Osteocyte (in vitro differentiated cells): Measurements from ENCODE around the gene TEKT4. TPM values are rescaled to one million over a fixed set of nuclear protein-coding genes. Genes with fewer than 3 reads are reported as not detected.

Experiments
- DNase-seq: peaks from one replicate; pipeline ENCODE4 v3.0.0; 2021; ENCODE audit warnings: mixed read lengths; ENCODE audit not compliant: unreplicated experiment; ENCODE audit errors: extremely low spot score
- H3K27ac Mint-ChIP-seq: one replicate; pipeline ENCODE4 v1.8.0; 2021; ENCODE audit warnings: mild to moderate bottlenecking, mixed read lengths; ENCODE audit not compliant: unreplicated experiment
- H3K27me3 Mint-ChIP-seq: one replicate; pipeline ENCODE4 v1.8.0; 2021; ENCODE audit warnings: mixed read lengths; ENCODE audit not compliant: unreplicated experiment
- H3K36me3 Mint-ChIP-seq: one replicate; pipeline ENCODE4 v1.8.0; 2021; ENCODE audit warnings: mixed read lengths; ENCODE audit not compliant: unreplicated experiment
- H3K4me1 Mint-ChIP-seq: one replicate; pipeline ENCODE4 v1.8.0; 2021; ENCODE audit warnings: mixed read lengths; ENCODE audit not compliant: unreplicated experiment
- H3K4me3 Mint-ChIP-seq: one replicate; pipeline ENCODE4 v1.8.0; 2021; ENCODE audit warnings: mild to moderate bottlenecking, moderate library complexity, mixed read lengths; ENCODE audit not compliant: unreplicated experiment
- H3K9me3 Mint-ChIP-seq: one replicate; pipeline ENCODE4 v1.8.0; 2021; ENCODE audit warnings: mixed read lengths; ENCODE audit not compliant: unreplicated experiment
- CTCF ChIP-seq: fragments of 200-600 bp; sonication (generic); IDR thresholded peaks from 2 replicates; pipeline ENCODE4 v1.5.0; 2021; ENCODE audit warnings: antibody characterized with exemption, mild to moderate bottlenecking, moderate library complexity
- total RNA-seq: library from RNA; stranded (reverse); gene quantifications from 2 replicates; pipeline ENCODE4 v1.2.1, GENCODE V29; 2021

TEKT4 gene
- total RNA-seq, 1 donor from 2014 or later = not detected

GRCh38 chr2:94872676-94873361 lies 1.6 kb downstream of the TEKT4 start:
- no peaks in the 10 kb centered on the region for H3K9me3 Mint-ChIP-seq
- no peaks in the 10 kb centered on the region for H3K4me1 Mint-ChIP-seq
- H3K4me3 Mint-ChIP-seq = no peak overlapping the region
- no peak for DNase-seq
- TF ChIP-seq CTCF = no peak
- no peaks in the 10 kb centered on the region for H3K36me3 Mint-ChIP-seq
- H3K27ac Mint-ChIP-seq = no peak overlapping the region
- no peaks in the 10 kb centered on the region for H3K27me3 Mint-ChIP-seq

- Mint-ChIP-seq H3K27me3 (no peaks in the 10 kb centered on the region), H3K9me3 (no peaks in the 10 kb centered on the region), H3K4me3 (no peak overlapping the region), H3K36me3 (no peaks in the 10 kb centered on the region), H3K4me1 (no peaks in the 10 kb centered on the region), H3K27ac (no peak overlapping the region)
- DNase-seq = no peak
- no peak for TF ChIP-seq CTCF
Observed at GRCh38 chr2:94873362-94874276, 2.4 kb downstream of the TEKT4 start.

- Mint-ChIP-seq H3K36me3 (no peaks in the 10 kb centered on the region), H3K4me3 (no peak overlapping the region), H3K27me3 (no peaks in the 10 kb centered on the region), H3K27ac (no peak overlapping the region), H3K4me1 (no peaks in the 10 kb centered on the region), H3K9me3 (no peaks in the 10 kb centered on the region)
- peak; percentile 84 for DNase-seq
- TF ChIP-seq CTCF = peak; percentile 46
Observed at GRCh38 chr2:94874277-94874997, 3.2 kb downstream of the TEKT4 start.

GRCh38 chr2:94875064-94875819 lies 4.0 kb downstream of the TEKT4 start:
- no peak overlapping the region for H3K4me3 Mint-ChIP-seq
- no peak overlapping the region for H3K27ac Mint-ChIP-seq
- no peaks in the 10 kb centered on the region for H3K4me1 Mint-ChIP-seq
- no peaks in the 10 kb centered on the region for H3K36me3 Mint-ChIP-seq
- no peak for TF ChIP-seq CTCF
- no peaks in the 10 kb centered on the region for H3K9me3 Mint-ChIP-seq
- no peak for DNase-seq
- no peaks in the 10 kb centered on the region for H3K27me3 Mint-ChIP-seq
